B cell (primary cell): ENCODE results near the gene NUP35. TPM values are rescaled to one million over a fixed set of nuclear protein-coding genes. Genes with fewer than 3 reads are reported as not detected.

Source experiments
- ATAC-seq: fragments of 200-7000 bp; cut with Tn5 transposase; one replicate; pipeline ENCODE4 v1.10.0; 2021; ENCODE audit warnings: low read depth, mild to moderate bottlenecking, moderate number of reproducible peaks, moderate library complexity
- CTCF ChIA-PET: fragments of 350-600 bp; sonication (Branson Sonifier 250); formaldehyde crosslinking; loops from one replicate; lab custom pipeline; 2021; ENCODE audit warnings: antibody characterized with exemption, inconsistent platforms; lab: Charles Lee
- POLR2A ChIA-PET: fragments of 350-600 bp; sonication (Branson Sonifier 250); formaldehyde crosslinking; loops from one replicate; lab custom pipeline; 2021; ENCODE audit warnings: antibody characterized with exemption; lab: Charles Lee
- DNase-seq: peaks from one replicate; pipeline ENCODE4 v3.0.0; 2013
- H2AFZ ChIP-seq: 2 replicates; pipeline ENCODE4 v1.6.1; 2012; ENCODE audit warnings: mild to moderate bottlenecking, low read depth, low read length; ENCODE audit not compliant: insufficient read depth, poor library complexity, severe bottlenecking
- H3K27ac ChIP-seq, 2 donors: 1 replicate in 1 of 2; 2 replicates in 1 of 2; pipeline ENCODE4 v1.5.1; 2012 to 2013; ENCODE audit warnings: low read length in 2 of 2, mild to moderate bottlenecking in 2 of 2, moderate library complexity in 1 of 2
- H3K27me3 ChIP-seq, 4 experiments: fragments of 200-600 bp in 1 of 4; sonication (generic) in 1 of 4; replicated peaks in 1 of 4; 1 replicate in 2 of 4; 2 replicates in 2 of 4; pipeline versions ENCODE4 v1.6.1 to v1.7.0; 2013 to 2016; ENCODE audit warnings: low read length in 3 of 4, mild to moderate bottlenecking in 2 of 4, mixed read lengths in 1 of 4, moderate library complexity in 1 of 4; ENCODE audit not compliant: insufficient read depth in 4 of 4, control insufficient read depth in 3 of 4; ENCODE audit errors: control extremely low read depth in 1 of 4
- H3K36me3 ChIP-seq, 2 experiments: replicated peaks in 1 of 2; 1 replicate in 1 of 2; 2 replicates in 1 of 2; pipeline versions ENCODE4 v1.6.1 to v1.7.1; 2013; ENCODE audit warnings: low read length in 1 of 2; ENCODE audit not compliant: insufficient read depth in 2 of 2, control insufficient read depth in 1 of 2; ENCODE audit errors: control extremely low read depth in 1 of 2, extremely low read depth in 1 of 2
- H3K4me1 ChIP-seq, 2 donors: fragments of 200-600 bp in 1 of 2; sonication (generic) in 1 of 2; 1 replicate in 1 of 2; 2 replicates in 1 of 2; pipeline versions ENCODE4 v1.5.1 to v1.6.1; 2013 to 2017; ENCODE audit warnings: low read length in 2 of 2; ENCODE audit not compliant: control insufficient read depth in 2 of 2, insufficient read depth in 2 of 2
- H3K4me2 ChIP-seq: replicated peaks from 2 replicates; pipeline ENCODE3; 2012; ENCODE audit warnings: mild to moderate bottlenecking, low read depth, low read length; ENCODE audit not compliant: poor library complexity, severe bottlenecking
- H3K4me3 ChIP-seq, 5 experiments: fragments of 200-600 bp in 1 of 5; sonication (generic) in 1 of 5; 1 replicate in 3 of 5; 2 replicates in 2 of 5; pipeline versions ENCODE4 v1.5.1 to v1.7.0; 2011 to 2016; ENCODE audit warnings: low read length in 4 of 5, mild to moderate bottlenecking in 4 of 5, low read depth in 2 of 5, control low read depth in 1 of 5, moderate library complexity in 1 of 5; ENCODE audit not compliant: insufficient read depth in 1 of 5; ENCODE audit errors: control extremely low read depth in 1 of 5, extremely low read depth in 1 of 5
- H3K79me2 ChIP-seq: fragments of 200-600 bp; sonication (generic); one replicate; pipeline ENCODE4 v1.6.0; 2016; ENCODE audit warnings: low read length; ENCODE audit not compliant: control insufficient read depth, insufficient read depth
- H3K9ac ChIP-seq: fragments of 200-600 bp; sonication (generic); 2 replicates; pipeline ENCODE4 v1.6.1; 2017; ENCODE audit warnings: mild to moderate bottlenecking, low read length, moderate library complexity
- H3K9me3 ChIP-seq, 3 donors: one replicate each; pipeline versions ENCODE4 v1.6.1 to v1.7.1; 2013; ENCODE audit warnings: low read length in 2 of 3; ENCODE audit not compliant: control insufficient read depth in 2 of 3, insufficient read depth in 1 of 3; ENCODE audit errors: control extremely low read depth in 1 of 3
- H4K20me1 ChIP-seq: 2 replicates; pipeline ENCODE4 v1.6.0; 2012; ENCODE audit warnings: mild to moderate bottlenecking, low read length; ENCODE audit not compliant: insufficient read depth, control insufficient read depth, poor library complexity, severe bottlenecking
- H3K27ac Mint-ChIP-seq: one replicate; pipeline ENCODE4 v1.8.0; 2021; ENCODE audit warnings: mixed read lengths
- H3K27me3 Mint-ChIP-seq: one replicate; pipeline ENCODE4 v1.8.0; 2021; ENCODE audit warnings: mixed read lengths
- H3K4me1 Mint-ChIP-seq: one replicate; pipeline ENCODE4 v1.8.0; 2021; ENCODE audit warnings: mixed read lengths
- H3K4me3 Mint-ChIP-seq: one replicate; pipeline ENCODE4 v1.8.0; 2021; ENCODE audit warnings: mixed read lengths
- H3K9me3 Mint-ChIP-seq: one replicate; pipeline ENCODE4 v1.8.0; 2022; ENCODE audit warnings: mixed read lengths; ENCODE audit not compliant: insufficient read depth
- CTCF ChIP-seq: fragments of 200-600 bp; IDR thresholded peaks from one replicate; pipeline ENCODE4 v1.8.0; 2022; ENCODE audit warnings: antibody characterized with exemption, mild to moderate bottlenecking
- EZH2 ChIP-seq: IDR thresholded peaks from 2 replicates; pipeline ENCODE4 v1.6.1; 2012; ENCODE audit warnings: borderline replicate concordance, low read depth, mild to moderate bottlenecking, moderate library complexity, low read length; ENCODE audit not compliant: insufficient read depth, poor library complexity, severe bottlenecking
- WGBS: methylation state at CpG from one replicate; pipeline ENCODE4 v1.1.5; 2013; ENCODE audit warnings: missing lambda C conversion rate; ENCODE audit not compliant: insufficient coverage; 5-methylcytosine and 5-hydroxymethylcytosine counted together
- intact Hi-C: fragments of 100-400 bp; cut with micrococcal nuclease; formaldehyde crosslinking; loops from one replicate; pipeline ENCODE4 v1.10.0; 2022
- polyA plus RNA-seq: library from polyadenylated mRNA; depleted of rRNA; stranded (reverse); fragments of >200 nt; gene quantifications from 2 replicates; pipeline ENCODE4 v1.2.3, GENCODE V29; 2012
- total RNA-seq, 2 donors: library from RNA; stranded (reverse); fragments of 120-200 nt in 1 of 2; gene quantifications; 1 replicate in 1 of 2; 2 replicates in 1 of 2; pipeline versions ENCODE4 v1.2.3 to v1.2.4, GENCODE V29; 2013 to 2022

Gene NUP35
- total and polyA plus RNA-seq, 2 donors (not counting 1 experiment from before 2014, with no cell fraction given) = 8.3 to 26.0 TPM

GRCh38 chr2:183134016-183134415 lies 9.8 kb downstream of the NUP35 start:
- H3K4me3 ChIP-seq = no peak overlapping the region
- no peak for DNase-seq
- intact Hi-C loops = no loop called here
- no peak overlapping the region for H3K27ac ChIP-seq
- whole genome bisulfite sequencing = no CpG with 5 or more reads among the region's 2 CpGs
- peaks cover 27% of the 10 kb centered on the region for H3K79me2 ChIP-seq
- CTCF ChIA-PET = no interaction called here
- Mint-ChIP-seq H3K4me3 (no peak overlapping the region), H3K27me3 (no peaks in the 10 kb centered on the region), H3K9me3 (no peaks in the 10 kb centered on the region), H3K4me1 (peaks cover 1% of the 10 kb centered on the region), H3K27ac (no peak overlapping the region)
- no peak for TF ChIP-seq CTCF
- no peak for TF ChIP-seq EZH2
- H3K9ac ChIP-seq = no peak overlapping the region
- H3K9me3 ChIP-seq = no peaks in the 10 kb centered on the region
- POLR2A ChIA-PET = no interaction called here
- H3K4me2 ChIP-seq = no peak overlapping the region
- peaks cover 6% of the 10 kb centered on the region for H4K20me1 ChIP-seq
- no peaks in the 10 kb centered on the region for H3K27me3 ChIP-seq
- H3K4me1 ChIP-seq = no peaks in the 10 kb centered on the region
- no peak for ATAC-seq
- peaks cover 10 to 19% of the 10 kb centered on the region in 2 experiments for H3K36me3 ChIP-seq
- H2AFZ ChIP-seq = no peak overlapping the region

DNA sequence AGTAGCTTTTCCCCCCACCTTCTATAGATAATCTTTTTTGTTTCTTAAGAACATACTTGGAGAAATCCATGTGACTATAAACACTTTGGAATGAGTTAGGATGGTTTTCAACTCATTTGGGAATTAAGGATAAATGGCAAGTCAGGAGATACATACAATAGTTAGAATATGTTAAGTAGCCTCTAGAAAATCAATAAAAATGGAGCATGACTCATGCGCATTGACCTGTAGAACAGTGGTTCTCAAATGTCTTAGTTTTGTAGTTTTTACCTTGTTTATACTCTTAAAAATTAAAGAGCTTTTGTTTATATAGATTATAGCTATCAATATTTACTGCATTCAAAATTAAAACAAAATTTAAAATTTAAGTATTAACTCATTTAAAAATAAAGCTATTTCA lies 24.7 kb downstream of the NUP35 start:
- Histone ChIP-seq H3K27me3 (no peaks in the 10 kb centered on the region), H3K4me1 (no peaks in the 10 kb centered on the region), H4K20me1 (peaks cover 13% of the 10 kb centered on the region), H3K4me3 (no peak overlapping the region), H3K4me2 (no peak overlapping the region), H3K79me2 (peaks cover 8% of the 10 kb centered on the region), H3K27ac (no peak overlapping the region), H3K9me3 (peaks cover 1 to 6% (median 2%) of the 10 kb centered on the region in 3 donors), H3K9ac (no peak overlapping the region), H2AFZ (no peak overlapping the region), H3K36me3 (peaks cover 8 to 14% of the 10 kb centered on the region in 2 experiments)
- H3K4me1 Mint-ChIP-seq = peaks cover 2% of the 10 kb centered on the region
- POLR2A ChIA-PET = no interaction called here
- WGBS = no CpG with 5 or more reads among the region's 1 CpG
- H3K27me3 Mint-ChIP-seq = no peaks in the 10 kb centered on the region
- H3K4me3 Mint-ChIP-seq = no peak overlapping the region
- peaks cover 6% of the 10 kb centered on the region for H3K9me3 Mint-ChIP-seq
- H3K27ac Mint-ChIP-seq = no peak overlapping the region
- no peak for TF ChIP-seq CTCF
- no peak for TF ChIP-seq EZH2
- DNase-seq (no peak), ATAC-seq (no peak)
- intact Hi-C loops = no loop called here
- CTCF ChIA-PET = interaction anchor here (0.9 kb wide), 1 partner anchor 13 kb away, joined by 3 read pairs; no protein-coding TSS in a partner anchor
